HepG2 (cell line): Measurements from ENCODE around the gene SDCCAG8. TPM values are rescaled to one million over a fixed set of nuclear protein-coding genes. Genes with fewer than 3 reads are reported as not detected.

Experiments used
- ATAC-seq: fragments of 200-7000 bp; cut with Tn5 transposase; 3 replicates; pipeline ENCODE4 v1.9.1; 2020; ENCODE audit warnings: mild to moderate bottlenecking, moderate library complexity
- BruUV-seq: library from RNA; stranded (reverse); fragments of 400-500 nt; replicated peaks from 2 replicates; lab custom pipeline; 2021; lab: Mats Ljungman, UMichigan
- CTCF ChIA-PET: fragments of 300-600 bp; formaldehyde crosslinking; extraction: SDS; loops from one replicate; lab custom pipeline; 2021; ENCODE audit warnings: low total read pairs, inconsistent platforms, low intra/inter-chr PET ratio; lab: Yijun Ruan, JAX
- POLR2A ChIA-PET: fragments of 350-600 bp; sonication (Branson Sonifier 250); formaldehyde crosslinking; loops from one replicate; lab custom pipeline; 2020; ENCODE audit warnings: antibody characterized with exemption, inconsistent platforms; lab: Yijun Ruan, JAX
- DNase-seq: peaks from one replicate; pipeline ENCODE4 v3.0.0-alpha.2; 2015; ENCODE audit warnings: low spot score
- FAIRE-seq: peaks from 3 replicates; lab custom pipeline; 2011; peaks lifted over from hg19 to GRCh38; lab: Jason Lieb, UNC
- H2AFZ ChIP-seq: one replicate; pipeline ENCODE4 v1.6.1; 2011; ENCODE audit warnings: low read length, inconsistent platforms
- H3K27ac ChIP-seq: fragments of 300-600 bp; 3 replicates; pipeline ENCODE4 v1.8.0; 2011; ENCODE audit warnings: mixed run types, mild to moderate bottlenecking, mixed read lengths, low read length, inconsistent platforms; ENCODE audit not compliant: insufficient read depth; ENCODE audit errors: extremely low read length
- H3K27me3 ChIP-seq, 2 experiments: fragments of 200-600 bp in 1 of 2; 2 replicates in 1 of 2; 3 replicates in 1 of 2; pipeline versions ENCODE4 v1.6.0 to v1.8.0; 2011; ENCODE audit warnings: low read length in 2 of 2, mild to moderate bottlenecking in 2 of 2, moderate library complexity in 2 of 2, inconsistent platforms in 1 of 2; ENCODE audit not compliant: insufficient read depth in 2 of 2, control insufficient read depth in 1 of 2
- H3K36me3 ChIP-seq, 2 experiments: fragments of 200-600 bp in 1 of 2; replicated peaks in 1 of 2; 2 replicates in 1 of 2; 3 replicates in 1 of 2; pipeline versions ENCODE4 v1.5.1 to v1.8.0; 2011; ENCODE audit warnings: low read length in 2 of 2, inconsistent platforms in 1 of 2; ENCODE audit not compliant: insufficient read depth in 2 of 2, control insufficient read depth in 1 of 2
- H3K4me1 ChIP-seq: 2 replicates; pipeline ENCODE4 v1.5.1; 2012; ENCODE audit warnings: low read length, inconsistent platforms; ENCODE audit not compliant: insufficient read depth
- H3K4me2 ChIP-seq: 2 replicates; pipeline ENCODE4 v1.6.0; 2011; ENCODE audit warnings: low read depth, low read length, inconsistent platforms
- H3K4me3 ChIP-seq, 3 experiments: fragments of 200-600 bp in 1 of 3; sonication (generic), shearing (Covaris generic) in 1 of 3; replicated peaks in 1 of 3; 2 replicates each; pipeline ENCODE4 v1.5.1; 2011 to 2016; ENCODE audit warnings: low read length in 3 of 3, inconsistent platforms in 2 of 3, low read depth in 2 of 3, mild to moderate bottlenecking in 2 of 3, control low read depth in 1 of 3, mixed read lengths in 1 of 3; ENCODE audit not compliant: insufficient read depth in 1 of 3
- H3K79me2 ChIP-seq: one replicate; pipeline ENCODE4 v1.6.1; 2011; ENCODE audit warnings: low read length, inconsistent platforms; ENCODE audit not compliant: insufficient read depth
- H3K9ac ChIP-seq: 2 replicates; pipeline ENCODE4 v1.6.0; 2011; ENCODE audit warnings: mild to moderate bottlenecking, low read depth, low read length, inconsistent platforms; ENCODE audit not compliant: insufficient read depth
- H3K9me3 ChIP-seq: 2 replicates; pipeline ENCODE4 v1.5.1; 2012; ENCODE audit warnings: mild to moderate bottlenecking, low read length
- H4K20me1 ChIP-seq: 2 replicates; pipeline ENCODE4 v1.6.0; 2011; ENCODE audit warnings: inconsistent platforms, mild to moderate bottlenecking, low read length, moderate library complexity; ENCODE audit not compliant: insufficient read depth
- CCAR2 ChIP-seq: fragments of 200-400 bp; formaldehyde crosslinking; optimal IDR thresholded peaks from 2 replicates; pipeline ENCODE3; 2018; ENCODE audit warnings: low read depth, mild to moderate bottlenecking, low read length, moderate library complexity
- CREB1 ChIP-seq, 2 experiments: fragments of 450-650 bp in 1 of 2; IDR thresholded peaks; 2 replicates each; pipeline ENCODE4 v1.6.1; 2016 to 2017; ENCODE audit warnings: control low read depth in 1 of 2, mild to moderate bottlenecking in 1 of 2, missing compliant biosample characterization in 1 of 2, missing genetic modification characterization in 1 of 2
- KAT7 ChIP-seq: IDR thresholded peaks from 2 replicates; pipeline ENCODE4 v1.6.1; 2018; ENCODE audit warnings: borderline replicate concordance, missing compliant biosample characterization
- KDM5A ChIP-seq: fragments of 200-600 bp; sonication (generic); IDR thresholded peaks from 2 replicates; pipeline ENCODE4 v1.7.0; 2018; ENCODE audit warnings: antibody characterized with exemption, mild to moderate bottlenecking, low read length, borderline replicate concordance
- MAFF ChIP-seq: IDR thresholded peaks from 2 replicates; pipeline ENCODE4 v1.6.1; 2011; ENCODE audit warnings: low read depth, low read length, improper control_type of control experiment
- NR2F1 ChIP-seq, 2 experiments: fragments of 450-650 bp in 1 of 2; formaldehyde crosslinking in 1 of 2; IDR thresholded peaks; 2 replicates each; pipeline versions ENCODE4 v1.5.0 to v1.6.1; 2016 to 2020; ENCODE audit warnings: mild to moderate bottlenecking in 1 of 2, missing compliant biosample characterization in 1 of 2, missing genetic modification reagents in 1 of 2, moderate library complexity in 1 of 2
- POGK ChIP-seq: sonication (generic); formaldehyde crosslinking; conservative IDR thresholded peaks from 2 replicates; pipeline ENCODE4 v1.8.0; 2022; ENCODE audit warnings: mild to moderate bottlenecking, moderate library complexity, missing genetic modification reagents
- PRMT3 ChIP-seq: sonication (generic); formaldehyde crosslinking; IDR thresholded peaks from 2 replicates; pipeline ENCODE4 v1.8.1; 2022; ENCODE audit warnings: low read depth, mild to moderate bottlenecking, moderate library complexity, missing genetic modification reagents, borderline replicate concordance
- RFX1 ChIP-seq: fragments of 450-650 bp; IDR thresholded peaks from 2 replicates; pipeline ENCODE4 v1.6.1; 2017
- RXRB ChIP-seq: IDR thresholded peaks from 2 replicates; pipeline ENCODE4 v1.6.1; 2016; ENCODE audit warnings: borderline replicate concordance, missing genetic modification reagents, missing compliant biosample characterization
- STAT6 ChIP-seq: sonication (generic); formaldehyde crosslinking; IDR thresholded peaks from 2 replicates; pipeline ENCODE4 v1.4.0; 2020; ENCODE audit warnings: missing genetic modification reagents, mild to moderate bottlenecking, borderline replicate concordance
- ZBTB14 ChIP-seq: sonication (generic); formaldehyde crosslinking; IDR thresholded peaks from 2 replicates; pipeline ENCODE4 v1.4.0; 2020; ENCODE audit warnings: missing genetic modification reagents
- ZBTB38 ChIP-seq: sonication (generic); formaldehyde crosslinking; IDR thresholded peaks from 2 replicates; pipeline ENCODE4 v1.5.1; 2020; ENCODE audit warnings: mild to moderate bottlenecking, missing genetic modification reagents
- ZNF230 ChIP-seq: sonication (generic); formaldehyde crosslinking; IDR thresholded peaks from 2 replicates; pipeline ENCODE4 v1.4.0; 2020; ENCODE audit warnings: mild to moderate bottlenecking, missing genetic modification reagents
- ZNF710 ChIP-seq: sonication (generic); formaldehyde crosslinking; IDR thresholded peaks from 2 replicates; pipeline ENCODE4 v1.5.0; 2020; ENCODE audit warnings: mild to moderate bottlenecking, missing genetic modification reagents, borderline replicate concordance
- ZNF781 ChIP-seq: sonication (generic); formaldehyde crosslinking; IDR thresholded peaks from 2 replicates; pipeline ENCODE4 v1.5.1; 2020; ENCODE audit warnings: borderline replicate concordance, mild to moderate bottlenecking, missing genetic modification reagents; ENCODE audit errors: not compliant biosample characterization
- WGBS: methylation state at CpG from one replicate; pipeline ENCODE4 v1.1.6; 2017; ENCODE audit warnings: low lambda C conversion rate; 5-methylcytosine and 5-hydroxymethylcytosine counted together
- in situ Hi-C: cut with HindIII; loops from 2 replicates; pipeline ENCODE4 v1.10.0; 2017; ENCODE audit warnings: low pct_unique_long_range_greater_than_20kb; ENCODE audit not compliant: extremely low pct_ligation_motif_present
- intact Hi-C: fragments of 100-400 bp; cut with micrococcal nuclease; formaldehyde crosslinking; loops from one replicate; pipeline ENCODE4 v1.10.0; 2022; ENCODE audit not compliant: unreplicated experiment
- polyA plus RNA-seq, 8 experiments: library from polyadenylated mRNA; depleted of rRNA in 3 of 8; stranded (reverse) in 7 of 8; unstranded in 1 of 8; fragments of >200 nt; fragmentation: Illumina TruSeq in 4 of 8; extraction: Trizol in 4 of 8; gene quantifications; 2 replicates each; pipeline versions ENCODE4 v1.2.1 to v1.2.3, GENCODE V29; 2011 to 2016; ENCODE audit warnings: low read depth in 4 of 8, missing spikeins in 1 of 8, mixed read lengths in 1 of 8; ENCODE audit not compliant: insufficient read depth in 1 of 8
- total RNA-seq, 5 experiments: library from RNA; depleted of rRNA; stranded (reverse); fragments of >200 nt; fragmentation: Illumina TruSeq; extraction: Trizol; gene quantifications; 2 replicates each; pipeline ENCODE4 v1.2.3, GENCODE V29; 2016; ENCODE audit warnings: low read depth in 1 of 5

SDCCAG8 gene
- total and polyA plus RNA-seq, 2 of the 13 experiments (the other 11 are each of a cell fraction or from before 2014, with no cell fraction given): 9.5 to 13.4 TPM

- FAIRE-seq (no peak), ATAC-seq (no peak), DNase-seq (no peak)
- no peak overlapping the region for H3K9ac ChIP-seq
- no peak overlapping the region for H3K27ac ChIP-seq
- WGBS: 96% methylated on average over 35 of the region's 55 CpGs
- ChIA-PET POLR2A (no interaction called here), CTCF (no interaction called here)
- H3K27me3 ChIP-seq: no peaks in the 10 kb centered on the region; a peak in 1 of 5 replicates
- no peaks in the 10 kb centered on the region for H3K79me2 ChIP-seq
- no peak overlapping the region for H3K4me3 ChIP-seq
- H3K4me1 ChIP-seq: no peaks in the 10 kb centered on the region
- BruUV-seq: no TSS peak
- no peaks in the 10 kb centered on the region for H3K36me3 ChIP-seq
- in situ Hi-C loops (no loop called here), intact Hi-C loops (no loop called here)
- H4K20me1 ChIP-seq: no peaks in the 10 kb centered on the region
- no peaks in the 10 kb centered on the region for H3K9me3 ChIP-seq
- H3K4me2 ChIP-seq: no peak overlapping the region
- H2AFZ ChIP-seq: no peak overlapping the region
- TF ChIP-seq CREB1 (IDR thresholded peaks at IDR 0.05) (no peak), CREB1 (CRISPR knock-in tag; IDR thresholded peaks at IDR 0.05) (no peak), PRMT3 (no peak), KAT7 (no peak), ZNF230 (no peak), ZNF710 (no peak), KDM5A (no peak), CCAR2 (no peak), RFX1 (no peak), ZNF781 (CRISPR knock-in tag) (no peak), NR2F1 (CRISPR knock-in tag; IDR thresholded peaks at IDR 0.05) (no peak), ZBTB14 (CRISPR knock-in tag) (no peak), ZBTB38 (no peak), RXRB (no peak), STAT6 (CRISPR knock-in tag) (no peak), MAFF (no peak), POGK (no peak)
Observed at GRCh38 chr1:243474136-243474881, 218.5 kb downstream of the SDCCAG8 start.
